Activated CD4-positive, alpha-beta memory T cell treated with anti-CD3 and anti-CD28 coated beads for 36 hours (primary cell): ENCODE data around the gene VAC14. TPM values are rescaled to one million over a fixed set of nuclear protein-coding genes. Genes with fewer than 3 reads are reported as not detected.

Experiments used
- CTCF ChIA-PET: fragments of 350-600 bp; sonication (Branson Sonifier 250); formaldehyde crosslinking; loops from one replicate; lab custom pipeline; 2021; ENCODE audit warnings: antibody characterized with exemption, inconsistent platforms; lab: Charles Lee
- POLR2A ChIA-PET: fragments of 350-600 bp; sonication (Branson Sonifier 250); formaldehyde crosslinking; loops from one replicate; lab custom pipeline; 2021; ENCODE audit warnings: antibody characterized with exemption; lab: Charles Lee
- DNase-seq: peaks from one replicate; pipeline ENCODE4 v3.0.0-alpha.2; 2020
- H3K27ac Mint-ChIP-seq: one replicate; pipeline ENCODE4 v1.8.0; 2021; ENCODE audit warnings: mixed read lengths
- H3K27me3 Mint-ChIP-seq: one replicate; pipeline ENCODE4 v1.8.0; 2021; ENCODE audit warnings: mixed read lengths
- H3K36me3 Mint-ChIP-seq: one replicate; pipeline ENCODE4 v1.8.0; 2021; ENCODE audit warnings: mixed read lengths
- H3K4me1 Mint-ChIP-seq: one replicate; pipeline ENCODE4 v1.8.0; 2021; ENCODE audit warnings: low read depth, mixed read lengths
- H3K4me3 Mint-ChIP-seq: one replicate; pipeline ENCODE4 v1.8.0; 2021; ENCODE audit warnings: mild to moderate bottlenecking, mixed read lengths
- H3K9me3 Mint-ChIP-seq: one replicate; pipeline ENCODE4 v1.8.0; 2021; ENCODE audit warnings: mixed read lengths
- intact Hi-C: fragments of 100-400 bp; cut with micrococcal nuclease; formaldehyde crosslinking; loops from one replicate; pipeline ENCODE4 v1.15.1; 2023
- total RNA-seq, 2 experiments: library from RNA; stranded (reverse); gene quantifications; one replicate each; pipeline ENCODE4 v1.2.3, GENCODE V29; 2021

The VAC14 gene
- total RNA-seq, 2 experiments from 2014 or later: 22.2 to 25.0 TPM

- Mint-ChIP-seq H3K9me3 (no peaks in the 10 kb centered on the region), H3K4me1 (no peaks in the 10 kb centered on the region), H3K27me3 (no peaks in the 10 kb centered on the region), H3K27ac (no peak overlapping the region), H3K4me3 (no peak overlapping the region), H3K36me3 (no peaks in the 10 kb centered on the region)
- intact Hi-C loops: no loop called here
- DNase-seq: no peak
- POLR2A ChIA-PET: no interaction called here
- CTCF ChIA-PET: interaction anchor here (1.1 kb wide), 1 partner anchor 8 kb away, joined by 4 read pairs; no protein-coding TSS in a partner anchor
Observed at GRCh38 chr16:70661918-70662641, 138.9 kb downstream of the VAC14 start.

GRCh38 chr16:70661534-70661917 is 139.4 kb downstream of the VAC14 start:
- Mint-ChIP-seq H3K27ac (no peak overlapping the region), H3K36me3 (no peaks in the 10 kb centered on the region), H3K4me1 (no peaks in the 10 kb centered on the region), H3K9me3 (no peaks in the 10 kb centered on the region), H3K27me3 (no peaks in the 10 kb centered on the region), H3K4me3 (no peak overlapping the region)
- intact Hi-C loops: no loop called here
- POLR2A ChIA-PET: no interaction called here
- no peak for DNase-seq
- CTCF ChIA-PET: no interaction called here

DNA sequence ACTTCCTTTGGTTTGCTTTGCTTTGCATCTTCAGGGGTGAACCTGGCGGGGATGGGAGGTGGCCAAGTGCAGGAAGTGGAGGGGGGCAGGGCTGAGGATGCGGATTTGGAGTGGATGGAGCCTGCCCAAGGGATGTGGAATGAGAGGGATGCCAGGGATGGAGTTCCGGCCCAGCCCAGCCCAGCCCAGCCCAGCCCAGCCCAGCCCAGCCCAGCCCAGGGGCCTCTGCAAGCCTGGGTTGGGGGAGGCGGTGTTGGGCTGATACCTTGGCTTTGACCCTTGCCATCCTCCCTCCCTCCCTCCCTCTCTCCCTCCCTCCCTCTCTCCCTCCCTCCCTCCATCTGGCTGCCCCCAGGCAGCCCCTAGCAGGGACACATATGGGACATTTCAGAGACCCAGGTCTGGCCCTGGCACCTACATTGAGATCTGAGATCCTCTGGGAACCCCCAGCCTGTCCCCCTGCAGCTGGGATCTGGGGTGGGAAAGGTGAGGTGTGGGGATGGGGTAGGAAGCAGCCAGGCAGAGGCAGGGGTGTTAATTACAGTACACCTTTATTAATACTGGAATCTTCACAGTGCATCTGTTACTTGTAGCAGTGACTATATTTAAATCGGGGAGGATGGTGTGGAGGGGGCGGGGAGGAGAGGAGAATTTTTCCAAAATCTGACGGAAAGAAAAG is 140.1 kb downstream of the VAC14 start:
- Mint-ChIP-seq H3K27me3 (no peaks in the 10 kb centered on the region), H3K27ac (no peak overlapping the region), H3K4me1 (no peaks in the 10 kb centered on the region), H3K36me3 (no peaks in the 10 kb centered on the region), H3K9me3 (no peaks in the 10 kb centered on the region), H3K4me3 (no peak overlapping the region)
- DNase-seq: no peak
- POLR2A ChIA-PET: no interaction called here
- intact Hi-C loops: no loop called here
- CTCF ChIA-PET: no interaction called here

DNA sequence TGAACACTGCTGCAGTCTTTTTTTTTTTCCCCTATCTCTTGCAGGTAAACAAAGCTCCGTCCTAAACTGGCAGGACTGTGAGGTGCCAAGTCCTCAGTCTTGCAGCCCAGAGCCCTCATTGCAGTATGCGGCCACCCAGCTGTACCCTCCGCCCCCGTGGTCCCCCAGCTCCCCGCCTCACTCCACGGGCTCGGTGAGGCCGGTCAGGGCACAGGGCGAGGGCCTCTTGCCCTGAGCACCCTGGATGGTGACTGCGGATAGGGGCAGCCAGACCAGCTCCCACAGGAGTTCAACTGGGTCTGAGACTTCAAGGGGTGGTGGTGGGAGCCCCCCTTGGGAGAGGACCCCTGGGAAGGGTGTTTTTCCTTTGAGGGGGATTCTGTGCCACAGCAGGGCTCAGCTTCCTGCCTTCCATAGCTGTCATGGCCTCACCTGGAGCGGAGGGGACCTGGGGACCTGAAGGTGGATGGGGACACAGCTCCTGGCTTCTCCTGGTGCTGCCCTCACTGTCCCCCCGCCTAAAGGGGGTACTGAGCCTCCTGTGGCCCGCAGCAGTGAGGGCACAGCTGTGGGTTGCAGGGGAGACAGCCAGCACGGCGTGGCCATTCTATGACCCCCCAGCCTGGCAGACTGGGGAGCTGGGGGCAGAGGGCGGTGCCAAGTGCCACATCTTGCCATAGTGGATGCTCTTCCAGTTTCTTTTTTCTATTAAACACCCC is 140.8 kb downstream of the VAC14 start:
- CTCF ChIA-PET: interaction anchor here (0.6 kb wide), 1 partner anchor 136 kb away, joined by 3 read pairs; no protein-coding TSS in a partner anchor
- Mint-ChIP-seq H3K4me1 (no peaks in the 10 kb centered on the region), H3K27ac (no peak overlapping the region), H3K9me3 (no peaks in the 10 kb centered on the region), H3K4me3 (no peak overlapping the region), H3K36me3 (no peaks in the 10 kb centered on the region), H3K27me3 (no peaks in the 10 kb centered on the region)
- POLR2A ChIA-PET: no interaction called here
- intact Hi-C loops: no loop called here
- DNase-seq: no peak

DNA sequence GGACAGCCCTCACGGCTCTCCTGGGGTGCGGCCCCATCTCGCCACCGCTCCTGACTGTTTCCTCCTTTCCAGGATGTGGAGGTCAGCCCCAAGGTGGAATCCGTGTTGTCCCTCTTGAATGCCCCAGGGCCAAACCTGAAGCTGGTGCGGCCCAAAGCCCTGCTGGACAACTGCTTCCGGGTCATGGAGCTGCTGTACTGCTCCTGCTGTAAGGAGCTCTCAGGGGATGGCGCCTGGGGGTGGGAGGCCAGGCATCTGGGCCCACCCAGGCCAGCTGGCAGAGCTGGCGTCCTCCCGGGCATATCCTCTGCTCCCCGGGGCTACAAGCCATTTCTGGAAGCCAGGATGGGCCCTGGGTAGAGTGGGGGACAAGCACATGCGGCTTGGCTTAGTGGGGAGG is 141.4 kb downstream of the VAC14 start:
- Mint-ChIP-seq H3K4me1 (no peaks in the 10 kb centered on the region), H3K27ac (no peak overlapping the region), H3K36me3 (no peaks in the 10 kb centered on the region), H3K9me3 (no peaks in the 10 kb centered on the region), H3K4me3 (no peak overlapping the region), H3K27me3 (no peaks in the 10 kb centered on the region)
- ChIA-PET POLR2A (no interaction called here), CTCF (interaction anchor here (0.6 kb wide), 1 partner anchor 135 kb away, joined by 3 read pairs; no protein-coding TSS in a partner anchor)
- DNase-seq: no peak
- intact Hi-C loops: no loop called here

DNA sequence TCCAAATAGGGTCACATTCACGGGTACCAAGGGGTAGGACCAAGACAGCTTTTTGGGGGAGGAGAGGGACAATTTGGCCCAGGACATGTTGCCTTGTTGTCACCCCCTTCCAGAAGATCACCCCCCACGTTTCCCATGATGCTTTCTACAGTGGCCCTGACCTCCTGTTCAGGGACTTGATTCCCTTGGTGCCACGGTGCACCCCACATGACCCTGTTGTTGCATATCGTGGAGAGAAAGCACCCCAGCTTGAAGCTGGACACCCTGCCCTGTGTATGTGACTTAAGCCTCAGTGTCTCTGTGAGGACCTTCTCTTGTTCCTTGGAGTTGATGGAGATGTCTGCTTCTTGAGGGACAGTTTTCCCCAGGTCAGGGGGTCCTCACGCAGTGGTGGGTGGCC is 142.0 kb downstream of the VAC14 start:
- Mint-ChIP-seq H3K4me3 (no peak overlapping the region), H3K4me1 (peaks cover 1% of the 10 kb centered on the region), H3K27ac (no peak overlapping the region), H3K36me3 (no peaks in the 10 kb centered on the region), H3K27me3 (no peaks in the 10 kb centered on the region), H3K9me3 (no peaks in the 10 kb centered on the region)
- no peak for DNase-seq
- ChIA-PET CTCF (no interaction called here), POLR2A (no interaction called here)
- intact Hi-C loops: no loop called here

- Mint-ChIP-seq H3K27me3 (peaks cover 1% of the 10 kb centered on the region), H3K4me1 (peaks cover 5% of the 10 kb centered on the region), H3K4me3 (no peak overlapping the region), H3K36me3 (no peaks in the 10 kb centered on the region), H3K9me3 (no peaks in the 10 kb centered on the region), H3K27ac (no peak overlapping the region)
- POLR2A ChIA-PET: no interaction called here
- no peak for DNase-seq
- CTCF ChIA-PET: no interaction called here
- intact Hi-C loops: no loop called here
Observed at GRCh38 chr16:70657956-70658355, 143.0 kb downstream of the VAC14 start.

DNA sequence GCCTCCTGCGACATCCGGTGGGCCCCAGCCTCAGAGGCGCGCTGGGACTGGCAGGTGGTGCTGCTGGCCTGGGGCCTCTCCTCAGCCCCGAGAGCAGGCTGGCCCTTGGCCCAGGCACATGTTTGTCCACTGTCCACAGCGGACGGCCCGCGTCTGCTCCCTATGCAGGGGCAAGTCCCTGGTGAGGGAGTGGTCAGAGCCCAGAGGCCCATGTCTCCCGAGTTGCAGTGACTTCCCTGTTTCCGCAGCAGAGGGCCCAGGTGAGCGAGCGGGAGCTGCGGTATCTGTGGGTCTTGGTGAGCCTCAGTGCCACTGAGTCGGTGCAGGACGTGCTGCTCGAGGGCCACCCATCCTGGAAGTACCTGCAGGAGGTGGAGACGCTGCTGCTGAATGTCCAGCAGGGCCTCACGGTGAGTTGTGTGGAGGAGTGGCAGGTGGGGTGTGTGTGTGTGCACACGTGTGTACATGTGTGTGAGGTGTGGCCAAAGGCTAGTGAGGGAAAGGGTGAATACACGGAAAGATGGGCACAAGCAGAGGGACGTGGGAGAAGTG is 144.2 kb downstream of the VAC14 start:
- ChIA-PET CTCF (no interaction called here), POLR2A (no interaction called here)
- H3K4me3 Mint-ChIP-seq: no peak overlapping the region
- H3K27me3 Mint-ChIP-seq: peaks cover 1% of the 10 kb centered on the region
- H3K27ac Mint-ChIP-seq: no peak overlapping the region
- no peaks in the 10 kb centered on the region for H3K9me3 Mint-ChIP-seq
- H3K4me1 Mint-ChIP-seq: peaks cover 5% of the 10 kb centered on the region
- no peaks in the 10 kb centered on the region for H3K36me3 Mint-ChIP-seq
- DNase-seq: no peak
- intact Hi-C loops: no loop called here

GRCh38 chr16:70656065-70656711 is 144.8 kb downstream of the VAC14 start:
- POLR2A ChIA-PET: no interaction called here

GRCh38 chr16:70653809-70654771 is 146.9 kb downstream of the VAC14 start:
- CTCF ChIA-PET: interaction anchor here (0.7 to 2.6 kb wide), 18 partner anchors 9 to 323 kb away, joined by 3 to 18 read pairs (median 4); partner anchors contain the start of gene DDX19A
- H3K36me3 Mint-ChIP-seq: no peaks in the 10 kb centered on the region
- H3K9me3 Mint-ChIP-seq: no peaks in the 10 kb centered on the region
- no peak overlapping the region for H3K27ac Mint-ChIP-seq
- H3K4me3 Mint-ChIP-seq: no peak overlapping the region
- intact Hi-C loops: loop anchor here (1.0 kb wide), 1 partner anchor 146 kb away; no protein-coding TSS in a partner anchor
- H3K4me1 Mint-ChIP-seq: peaks cover 5% of the 10 kb centered on the region
- peaks cover 1% of the 10 kb centered on the region for H3K27me3 Mint-ChIP-seq
- peak; percentile 89 for DNase-seq
- POLR2A ChIA-PET: interaction anchor here (0.6 to 1.2 kb wide), 2 partner anchors 59 to 260 kb away, joined by 3 read pairs; no protein-coding TSS in a partner anchor

More at GRCh38 chr16:70656065-70656711, 144.8 kb downstream of the VAC14 start:
- CTCF ChIA-PET: no interaction called here
- H3K4me1 Mint-ChIP-seq: peaks cover 5% of the 10 kb centered on the region
- H3K36me3 Mint-ChIP-seq: no peaks in the 10 kb centered on the region
- peaks cover 1% of the 10 kb centered on the region for H3K27me3 Mint-ChIP-seq
- intact Hi-C loops: no loop called here
- H3K9me3 Mint-ChIP-seq: no peaks in the 10 kb centered on the region
- H3K4me3 Mint-ChIP-seq: no peak overlapping the region
- H3K27ac Mint-ChIP-seq: no peak overlapping the region
- DNase-seq: no peak

DNA sequence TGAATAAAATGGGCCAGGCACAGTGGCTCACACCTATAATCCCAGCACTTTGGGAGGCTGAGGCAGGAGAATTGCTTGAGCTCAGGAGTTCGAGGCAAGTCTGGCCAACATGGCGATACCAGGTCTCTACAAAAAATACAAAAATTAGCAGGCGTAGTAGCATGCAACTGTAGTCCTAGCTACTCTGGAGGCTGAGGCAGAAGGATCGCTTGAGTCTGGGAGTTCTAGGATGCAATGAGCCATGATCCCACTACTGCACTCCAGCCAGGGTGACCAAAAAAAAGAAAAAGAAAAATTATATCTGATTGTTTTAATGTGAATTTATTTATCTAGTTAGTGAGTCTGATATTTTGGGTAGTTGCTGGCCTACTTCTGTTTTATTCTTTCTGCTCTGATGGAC is 147.6 kb downstream of the VAC14 start:
- intact Hi-C loops: loop anchor here (1.0 kb wide), 1 partner anchor 145 kb away; no protein-coding TSS in a partner anchor
- Mint-ChIP-seq H3K27ac (no peak overlapping the region), H3K27me3 (peaks cover 1% of the 10 kb centered on the region), H3K4me3 (no peak overlapping the region), H3K36me3 (no peaks in the 10 kb centered on the region), H3K4me1 (peaks cover 5% of the 10 kb centered on the region), H3K9me3 (no peaks in the 10 kb centered on the region)
- no peak for DNase-seq
- ChIA-PET POLR2A (no interaction called here), CTCF (interaction anchor here (0.7 to 2.6 kb wide), 19 partner anchors 9 to 328 kb away, joined by 3 to 18 read pairs (median 4); partner anchors contain the start of gene DDX19A)
